DND-41 (cell line): ENCODE measurements around the gene DHRS9.

Experiments
- ATAC-seq: fragments of 200-7000 bp; cut with Tn5 transposase; 3 replicates; pipeline ENCODE4 v1.9.1; 2021; ENCODE audit warnings: low read depth; ENCODE audit not compliant: insufficient read depth
- DNase-seq: peaks from one replicate; pipeline ENCODE4 v3.0.0-alpha.2; 2020
- H2AFZ ChIP-seq: 2 replicates; pipeline ENCODE4 v1.6.0; 2012; ENCODE audit warnings: low read depth, low read length
- H3K27ac ChIP-seq: 2 replicates; pipeline ENCODE4 v1.5.1; 2012; ENCODE audit warnings: low read length, inconsistent platforms
- H3K27me3 ChIP-seq: fragments of 200-600 bp; sonication (generic); 2 replicates; pipeline ENCODE4 v1.6.0; 2012; ENCODE audit warnings: low read length, mild to moderate bottlenecking, inconsistent platforms; ENCODE audit not compliant: insufficient read depth, poor library complexity
- H3K36me3 ChIP-seq: 2 replicates; pipeline ENCODE4 v1.5.1; 2012; ENCODE audit warnings: low read length, inconsistent platforms; ENCODE audit not compliant: insufficient read depth
- H3K4me1 ChIP-seq: 2 replicates; pipeline ENCODE4 v1.5.1; 2012; ENCODE audit warnings: mild to moderate bottlenecking, low read length; ENCODE audit not compliant: insufficient read depth
- H3K4me2 ChIP-seq: 2 replicates; pipeline ENCODE4 v1.6.0; 2012; ENCODE audit warnings: mild to moderate bottlenecking, moderate library complexity, low read length, inconsistent platforms; ENCODE audit not compliant: insufficient read depth
- H3K4me3 ChIP-seq, 2 experiments: fragments of 200-600 bp in 1 of 2; shearing (Covaris generic) in 1 of 2; 2 replicates each; pipeline ENCODE4 v1.5.1; 2012 to 2016; ENCODE audit warnings: inconsistent platforms in 2 of 2, low read length in 2 of 2, mild to moderate bottlenecking in 2 of 2, low read depth in 1 of 2, moderate library complexity in 1 of 2
- H3K79me2 ChIP-seq: 2 replicates; pipeline ENCODE4 v1.6.0; 2012; ENCODE audit warnings: low read length, inconsistent platforms; ENCODE audit not compliant: insufficient read depth
- H3K9ac ChIP-seq: 2 replicates; pipeline ENCODE4 v1.6.0; 2012; ENCODE audit warnings: low read depth, mild to moderate bottlenecking, inconsistent platforms, low read length, moderate library complexity
- H3K9me3 ChIP-seq: 2 replicates; pipeline ENCODE4 v1.5.1; 2012; ENCODE audit warnings: low read length, moderate library complexity, mild to moderate bottlenecking, inconsistent platforms; ENCODE audit not compliant: insufficient read depth, severe bottlenecking
- H4K20me1 ChIP-seq: 2 replicates; pipeline ENCODE4 v1.6.0; 2012; ENCODE audit warnings: low read length; ENCODE audit not compliant: insufficient read depth
- CTCF ChIP-seq: IDR thresholded peaks from 2 replicates; pipeline ENCODE4 v1.5.1; 2012; ENCODE audit warnings: borderline replicate concordance, low read length, moderate library complexity, mild to moderate bottlenecking; ENCODE audit not compliant: poor library complexity, severe bottlenecking; ENCODE audit errors: extremely low read depth
- EZH2 ChIP-seq: IDR thresholded peaks from 3 replicates; pipeline ENCODE4 v1.6.1; 2012; ENCODE audit warnings: borderline replicate concordance, low read depth, mild to moderate bottlenecking, moderate library complexity, low read length, inconsistent platforms; ENCODE audit not compliant: severe bottlenecking

Gene DHRS9

DNA sequence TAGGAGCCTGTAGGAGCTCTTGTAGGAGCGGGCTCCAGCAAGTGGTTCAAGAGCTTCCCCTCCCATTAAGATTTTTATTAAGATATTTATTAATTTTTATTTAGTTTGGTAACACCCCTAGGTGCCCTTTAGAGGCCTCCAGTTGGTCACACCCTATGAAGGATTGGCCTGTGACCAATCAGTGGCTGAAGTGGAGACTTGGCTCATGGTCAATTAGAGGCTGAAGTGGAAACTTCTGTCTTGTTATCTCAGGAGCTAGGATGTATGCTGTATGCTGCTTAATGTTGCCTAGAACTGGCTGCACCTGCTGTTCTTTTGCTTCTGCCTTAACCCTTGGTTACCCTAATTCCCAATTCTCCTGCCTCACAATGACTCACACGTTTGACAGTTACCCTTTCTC is 48.7 kb downstream of the DHRS9 start:
- Histone ChIP-seq H4K20me1 (no peaks in the 10 kb centered on the region), H3K9me3 (no peaks in the 10 kb centered on the region), H3K27me3 (peaks cover 11% of the 10 kb centered on the region), H3K36me3 (no peaks in the 10 kb centered on the region), H3K4me3 (no peak overlapping the region), H2AFZ (no peak overlapping the region), H3K9ac (no peak overlapping the region), H3K79me2 (no peaks in the 10 kb centered on the region), H3K27ac (no peak overlapping the region), H3K4me2 (no peak overlapping the region), H3K4me1 (no peaks in the 10 kb centered on the region)
- no peak for ATAC-seq
- TF ChIP-seq CTCF (no peak), EZH2 (no peak)
- DNase-seq = no peak

DNA sequence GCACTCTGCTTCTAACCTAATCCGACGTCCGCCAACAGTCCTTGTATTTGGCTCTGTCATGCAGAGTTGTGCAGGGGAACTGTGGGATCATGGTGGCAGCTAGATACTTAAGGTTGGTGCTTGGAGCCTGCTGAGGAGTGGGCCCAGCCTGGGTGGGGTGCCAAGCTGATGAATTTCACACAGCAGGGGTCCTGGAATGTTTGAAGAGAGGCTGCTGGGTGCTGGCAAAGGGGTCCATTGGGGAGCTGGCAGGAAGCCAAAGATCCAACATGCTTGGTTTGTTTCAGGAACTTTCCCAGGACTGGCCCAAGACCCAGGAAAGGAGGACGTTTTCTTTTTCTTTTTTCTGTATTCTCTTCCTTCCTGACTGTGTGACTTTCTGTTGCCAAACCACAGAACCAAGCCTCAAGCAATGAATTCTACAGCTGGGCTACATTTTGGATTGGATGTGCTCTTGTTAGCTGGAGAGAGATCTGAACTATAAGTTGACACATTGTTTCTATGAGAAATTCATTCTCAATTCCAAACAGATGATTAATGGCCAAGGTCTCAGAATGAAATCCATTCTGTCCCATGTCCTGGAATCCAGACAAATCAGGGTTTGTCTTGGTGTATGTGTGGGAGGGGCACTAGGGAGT is 49.9 kb downstream of the DHRS9 start:
- DNase-seq (no peak), ATAC-seq (no peak)
- H3K36me3 ChIP-seq = no peaks in the 10 kb centered on the region

GRCh38 chr2:169119851-169120250 is 50.5 kb downstream of the DHRS9 start:
- H3K9ac ChIP-seq = no peak overlapping the region
- no peak overlapping the region for H3K27ac ChIP-seq
- no peaks in the 10 kb centered on the region for H3K4me1 ChIP-seq
- H3K9me3 ChIP-seq = no peaks in the 10 kb centered on the region
- TF ChIP-seq CTCF = no peak
- TF ChIP-seq EZH2 = no peak
- H3K4me2 ChIP-seq = no peak overlapping the region
- DNase-seq = no peak
- no peaks in the 10 kb centered on the region for H4K20me1 ChIP-seq
- no peaks in the 10 kb centered on the region for H3K36me3 ChIP-seq
- no peak for ATAC-seq
- no peaks in the 10 kb centered on the region for H3K79me2 ChIP-seq
- H2AFZ ChIP-seq = no peak overlapping the region
- H3K4me3 ChIP-seq = no peak overlapping the region
- H3K27me3 ChIP-seq = peaks cover 11% of the 10 kb centered on the region

More for the DNA sequence above, 49.9 kb downstream of the DHRS9 start:
- no peak overlapping the region for H2AFZ ChIP-seq
- no peak for TF ChIP-seq CTCF
- no peak for TF ChIP-seq EZH2
- H3K9ac ChIP-seq = no peak overlapping the region
- no peaks in the 10 kb centered on the region for H3K79me2 ChIP-seq
- H3K4me1 ChIP-seq = no peaks in the 10 kb centered on the region
- H3K27ac ChIP-seq = no peak overlapping the region
- no peaks in the 10 kb centered on the region for H4K20me1 ChIP-seq
- no peak overlapping the region for H3K4me2 ChIP-seq
- H3K4me3 ChIP-seq = no peak overlapping the region
- H3K27me3 ChIP-seq = peaks cover 11% of the 10 kb centered on the region
- H3K9me3 ChIP-seq = no peaks in the 10 kb centered on the region
